ENCODE measurements around the gene FAM24B.

FAM24B gene

DNA sequence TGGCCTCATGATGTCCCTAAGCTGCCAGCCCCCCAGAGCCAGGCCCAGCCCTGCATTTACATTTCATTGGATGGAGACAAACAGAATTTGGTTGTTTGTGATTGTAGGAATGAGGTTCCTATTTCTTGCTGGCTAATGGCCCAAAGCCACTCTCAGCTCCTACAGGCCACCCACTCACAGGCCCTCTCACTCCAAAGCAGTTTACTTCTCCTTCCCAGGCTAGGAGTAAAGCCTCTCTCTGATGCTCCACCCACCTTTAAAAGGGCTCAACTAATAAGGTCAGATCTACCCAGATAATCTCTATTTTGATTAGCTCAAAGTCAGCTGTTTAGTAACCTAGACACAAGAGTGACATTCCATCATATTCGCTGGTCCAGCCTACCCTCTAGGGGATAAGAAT lies 22.5 kb downstream of the FAM24B start:
- DNase-seq, result no peak

DNA sequence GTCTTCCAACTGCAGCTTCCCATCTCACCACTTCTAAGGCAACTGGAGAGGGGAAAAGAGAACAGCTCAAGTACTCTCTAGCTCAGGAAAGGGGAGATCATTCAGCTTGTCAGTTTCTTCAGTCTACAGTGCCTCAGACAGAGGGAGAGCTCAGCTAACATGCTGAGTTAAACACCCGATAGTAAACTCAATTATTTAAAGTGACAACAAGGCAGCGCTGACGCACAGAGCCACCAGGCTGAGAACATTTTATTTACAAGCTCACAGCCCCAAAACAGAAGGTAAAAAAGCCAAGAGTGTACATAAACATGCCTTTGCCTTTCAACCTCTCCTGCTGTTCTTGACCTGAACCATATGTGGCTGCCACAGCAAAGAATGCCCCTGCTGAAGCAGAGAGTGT lies 23.6 kb downstream of the FAM24B start:
- no peak for DNase-seq

DNA sequence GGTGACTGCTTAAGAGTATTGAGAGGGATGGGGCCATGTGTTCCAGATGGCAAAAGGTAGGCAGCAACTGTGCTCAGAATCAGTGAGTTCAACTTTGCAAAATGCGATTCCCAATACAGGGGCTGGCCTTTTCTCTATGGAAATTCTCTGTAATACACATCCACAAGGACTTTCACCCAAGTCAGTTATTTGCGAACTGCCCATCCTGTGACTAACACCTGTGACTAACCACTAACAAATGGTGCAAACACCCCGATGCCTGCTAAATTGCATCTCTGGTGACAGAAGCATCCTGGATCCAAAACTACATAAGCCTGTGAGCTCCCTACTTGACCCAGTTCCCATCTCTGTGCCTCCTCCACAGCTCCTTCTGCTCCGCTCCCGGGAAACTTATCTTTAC lies 24.7 kb downstream of the FAM24B start:
- DNase-seq, result no peak

DNA sequence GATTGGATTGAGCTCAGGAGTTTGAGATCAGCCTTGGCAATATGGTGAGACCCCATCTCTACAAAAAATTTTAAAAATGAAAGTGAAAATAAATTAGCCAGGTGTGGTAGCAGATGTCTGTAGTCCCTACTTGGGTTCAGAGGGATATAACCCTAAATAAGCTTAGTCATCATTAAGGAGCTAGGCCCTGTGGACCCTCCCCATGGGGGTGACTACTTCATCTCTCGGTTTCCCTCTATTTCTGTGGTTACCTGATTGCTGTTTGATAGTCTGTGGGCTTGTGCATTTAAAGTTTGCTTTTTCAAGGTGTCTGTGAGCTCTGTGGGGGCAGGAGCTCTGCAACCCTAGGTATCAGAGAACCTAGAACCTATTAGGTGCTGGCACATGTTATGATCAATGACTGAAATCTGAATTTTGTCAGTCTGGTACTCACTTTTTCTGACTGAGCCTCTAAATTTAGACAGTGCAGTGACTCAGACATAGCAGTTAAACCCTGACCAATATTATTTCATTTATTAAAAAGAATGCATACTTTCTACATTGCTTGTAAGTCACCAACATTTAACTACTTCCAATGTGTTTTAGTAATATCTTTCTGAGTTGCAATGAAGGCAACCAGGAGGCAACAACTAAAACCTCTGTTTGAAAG lies 25.6 kb downstream of the FAM24B start:
- no peak for DNase-seq

DNA sequence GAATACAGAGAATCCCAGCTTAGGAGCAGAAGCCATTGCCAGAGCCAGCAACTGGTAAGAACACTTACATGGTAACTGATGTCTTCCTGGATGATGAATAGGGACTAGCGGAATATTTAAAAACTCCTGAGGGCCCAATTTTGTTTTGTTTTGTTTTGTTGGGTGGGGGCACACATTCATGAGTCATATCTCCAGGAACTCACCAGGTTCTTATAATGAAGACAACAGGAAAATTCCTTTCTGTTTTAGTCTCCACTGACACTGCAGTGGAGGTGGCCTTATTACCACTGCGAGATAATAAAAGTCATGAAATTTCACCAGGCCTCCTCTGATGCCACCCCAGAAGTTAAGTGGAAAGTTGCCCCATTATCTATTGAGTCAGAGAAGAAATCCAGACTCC lies 27.1 kb downstream of the FAM24B start:
- DNase-seq, result no peak

DNA sequence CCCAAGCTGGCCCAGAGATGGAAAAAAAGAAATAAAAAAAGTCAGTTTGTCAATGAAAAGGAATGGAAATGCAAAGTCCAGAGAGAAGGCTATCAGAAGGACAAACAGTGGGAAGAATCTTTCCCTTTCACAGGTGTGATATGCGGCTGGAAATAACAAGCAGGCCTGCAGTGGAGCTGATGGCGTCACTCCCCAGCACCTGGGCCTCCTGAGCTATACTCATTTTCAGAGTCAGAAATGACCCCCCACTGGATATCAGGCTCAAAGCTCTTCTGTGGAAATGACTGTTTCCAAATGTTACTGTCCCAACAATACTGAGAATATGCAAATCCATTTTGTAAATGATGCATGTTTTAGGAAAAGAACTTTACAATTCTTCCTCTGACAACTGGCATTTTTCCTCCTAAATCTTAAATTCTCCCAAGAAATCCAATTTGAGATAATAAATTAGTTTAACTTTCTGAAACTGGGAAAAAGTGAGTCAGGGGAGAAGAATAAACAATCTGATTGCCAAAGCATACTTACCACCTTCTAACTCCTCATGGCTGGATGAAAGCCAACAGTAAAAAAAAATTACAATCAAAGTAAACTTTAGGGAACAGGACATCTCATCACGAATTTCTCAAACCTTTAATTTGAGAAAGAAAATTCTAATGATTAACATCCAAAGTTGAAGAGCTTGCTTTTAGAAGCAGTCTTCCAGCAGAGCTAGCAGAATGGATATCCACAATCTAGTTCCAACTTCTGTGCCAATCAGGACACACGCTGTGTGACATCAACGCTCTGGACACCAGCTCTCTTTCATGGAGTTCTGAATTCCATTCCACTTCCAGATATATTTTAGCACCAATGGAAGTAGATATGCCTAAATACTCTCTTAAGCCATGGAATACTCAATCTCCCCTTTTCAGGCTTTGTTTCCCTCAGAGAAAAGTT lies 28.4 kb downstream of the FAM24B start:
- no peak for DNase-seq

DNA sequence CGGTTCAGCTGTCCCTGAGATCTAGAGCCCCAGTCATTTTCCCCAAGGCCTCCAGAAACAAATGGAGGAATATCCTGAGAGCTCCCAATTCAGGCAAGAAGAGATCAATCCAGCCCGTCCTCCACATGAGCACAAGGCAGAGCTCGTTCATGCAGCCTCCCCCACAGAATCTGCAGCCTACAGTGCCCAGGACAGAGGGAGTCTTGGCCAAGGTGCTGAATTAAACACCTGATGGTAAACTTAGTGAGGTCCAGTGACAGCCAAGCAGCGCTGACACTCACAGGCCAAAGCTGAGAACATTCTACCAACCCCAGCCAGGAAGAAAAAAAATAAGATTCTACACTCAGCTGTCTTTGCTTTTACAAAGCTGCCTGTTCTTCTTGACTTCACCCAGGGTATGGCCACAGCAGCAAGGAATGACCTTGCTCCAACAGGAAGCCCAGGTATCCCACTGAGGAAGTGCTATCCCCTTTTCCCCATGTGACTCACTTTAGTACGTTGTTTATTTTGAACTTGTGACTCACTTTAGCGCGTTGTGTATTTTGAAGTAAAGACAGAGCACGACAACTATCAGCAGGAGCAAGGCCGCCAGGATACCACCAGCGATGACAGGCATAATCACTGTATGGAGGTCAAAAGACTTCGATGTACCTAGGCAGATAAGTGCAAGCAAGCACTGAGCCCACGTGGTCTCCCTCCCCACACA lies 29.3 kb downstream of the FAM24B start:
- DNase-seq, result no peak

DNA sequence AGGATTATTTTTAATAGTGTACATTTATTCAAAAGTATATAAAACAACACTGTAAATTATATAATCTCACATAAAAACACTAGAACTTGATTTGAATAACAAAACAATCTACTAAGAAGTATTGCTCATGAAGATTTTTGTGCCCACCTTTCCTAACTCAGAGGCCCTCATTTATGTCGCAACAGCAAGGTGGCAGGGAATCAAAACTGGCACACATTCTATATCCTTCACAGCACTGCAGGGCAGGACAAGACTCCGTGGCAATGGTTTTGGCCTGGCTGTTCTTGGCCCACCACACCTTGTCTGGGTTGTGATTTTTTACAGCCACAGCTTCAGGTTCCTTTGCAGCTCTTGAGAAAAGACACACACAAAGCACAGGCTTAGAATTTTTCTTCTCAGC lies 30.3 kb downstream of the FAM24B start:
- no peak for DNase-seq

DNA sequence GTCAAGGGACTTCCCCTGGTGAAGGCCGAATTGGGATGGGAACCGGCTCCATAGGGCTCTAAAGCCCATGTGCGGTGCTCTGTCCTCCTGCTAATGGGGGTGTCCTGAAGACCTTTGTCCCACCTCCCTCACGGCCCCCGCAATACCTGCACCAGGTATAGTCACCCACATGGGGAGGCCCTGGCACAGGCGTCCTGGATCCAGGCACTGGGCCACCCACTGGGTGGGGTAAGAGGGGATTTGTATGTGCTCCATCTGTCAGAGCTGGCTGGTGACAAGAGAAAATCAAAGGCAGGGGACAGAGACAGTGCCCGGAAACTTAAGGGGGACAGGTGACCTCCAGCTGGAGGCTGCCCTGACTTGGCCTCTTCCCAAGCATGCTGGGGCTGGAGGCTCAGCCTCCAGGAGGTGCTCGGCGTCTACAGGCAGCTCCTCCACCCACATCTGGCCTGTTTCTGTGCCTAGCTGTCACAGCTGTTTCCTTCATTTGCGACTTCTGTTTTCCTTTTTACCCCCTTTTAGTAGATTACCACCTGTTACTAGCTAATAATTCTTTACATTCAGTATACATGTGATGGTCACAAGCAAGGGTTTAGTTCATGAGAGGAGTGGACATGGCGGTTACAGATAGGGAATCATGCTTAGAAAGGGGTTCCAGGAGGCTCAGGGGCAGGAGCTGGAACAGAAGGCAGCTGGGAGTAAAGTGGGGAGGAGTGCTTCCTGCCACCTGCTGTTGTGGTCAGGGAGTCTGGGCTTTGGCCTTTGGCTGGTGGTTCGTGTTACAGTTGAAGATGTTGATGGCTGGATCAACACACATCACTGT lies 31.4 kb downstream of the FAM24B start:
- DNase-seq, result no peak

DNA sequence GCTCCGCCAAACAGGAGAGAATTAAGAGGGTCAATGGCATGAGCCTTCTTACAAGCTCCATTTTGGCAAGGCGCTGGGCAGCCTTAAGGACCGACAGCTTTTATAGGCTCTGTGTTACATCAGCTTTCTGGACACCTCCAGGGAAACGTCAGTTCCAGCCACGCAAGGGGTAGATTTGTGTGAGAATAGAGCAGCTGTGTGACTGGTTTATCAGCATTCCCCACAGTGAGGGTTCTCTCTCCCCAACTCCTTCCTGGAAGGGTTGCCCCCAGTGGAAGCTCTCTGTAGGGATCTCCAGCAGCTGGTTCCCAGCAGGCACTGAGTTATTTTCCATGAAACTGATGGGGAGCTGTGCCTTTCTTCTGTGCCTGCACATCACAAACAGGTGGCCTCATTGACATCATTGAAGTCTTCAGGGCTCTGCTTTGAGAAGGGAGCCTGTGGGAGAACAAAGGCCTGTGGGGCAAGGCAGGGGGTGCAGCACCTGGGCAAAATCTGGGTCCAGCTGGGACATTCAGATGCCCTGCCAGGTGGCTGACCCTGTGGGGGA lies 33.5 kb downstream of the FAM24B start, which contains the start of gene CUZD1:
Gene CUZD1, minus strand, starts transcription at position 75 of the 550 bp plus-strand sequence. Its CDS starts 14 bp downstream, at position 61.
- DNase-seq, result no peak

DNA sequence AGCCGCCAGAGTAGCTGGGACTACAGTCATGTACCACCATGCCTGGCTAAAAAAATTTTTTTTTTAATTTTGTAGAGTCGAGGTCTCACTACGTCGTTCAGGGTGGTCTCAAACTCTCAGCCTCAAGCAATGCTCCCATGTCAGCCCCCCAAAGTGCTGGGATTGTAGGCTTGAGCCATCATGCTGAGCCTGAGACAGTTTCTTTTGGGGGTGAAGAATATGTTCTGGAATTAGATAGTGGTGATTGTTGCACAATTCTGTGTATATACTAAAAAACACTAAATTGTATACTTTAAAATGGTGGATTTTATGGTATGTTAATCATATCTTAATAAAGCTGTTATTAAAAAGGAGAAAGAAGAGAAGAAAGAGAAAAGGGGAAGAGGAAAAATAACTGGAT lies 35.2 kb downstream of the FAM24B start:
- no peak for DNase-seq

DNA sequence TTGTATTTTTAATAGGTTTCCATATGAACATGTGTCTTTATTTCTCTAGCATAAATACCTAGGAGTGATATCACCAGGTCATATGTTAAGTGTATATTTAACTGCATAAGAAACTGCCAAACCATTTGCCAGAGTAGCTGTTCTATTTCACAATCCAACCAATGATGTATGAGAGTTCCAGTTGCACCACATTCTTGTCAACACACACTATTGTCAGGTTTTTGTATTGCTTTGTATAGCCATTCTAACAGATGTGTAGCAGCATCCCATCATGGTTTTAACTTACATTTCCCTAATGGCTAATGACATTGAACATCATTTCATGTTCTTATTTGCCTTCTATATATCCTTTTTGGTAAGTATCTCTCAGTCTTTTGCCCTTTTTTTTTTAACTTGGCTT lies 37.8 kb downstream of the FAM24B start:
- DNase-seq, result no peak

DNA sequence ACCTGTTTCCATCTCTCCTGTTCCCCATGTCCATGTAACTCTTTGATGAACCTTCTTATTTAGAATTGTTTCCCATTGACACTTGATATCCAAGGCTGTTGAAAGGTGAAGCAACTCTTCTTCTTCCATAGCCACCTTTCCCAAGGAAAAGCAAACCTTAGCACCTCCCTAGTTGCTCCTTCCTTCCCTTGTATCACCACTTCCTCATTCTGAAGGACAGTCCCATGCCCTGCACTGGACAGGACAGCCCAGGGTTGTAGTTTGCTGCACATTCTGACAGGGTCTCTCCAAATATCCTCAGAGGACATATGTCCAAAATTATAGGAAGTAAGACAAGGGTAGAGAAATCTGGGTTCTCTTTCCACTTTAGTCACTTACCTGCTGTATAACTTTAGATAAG lies 39.9 kb downstream of the FAM24B start:
- DNase-seq, result no peak

DNA sequence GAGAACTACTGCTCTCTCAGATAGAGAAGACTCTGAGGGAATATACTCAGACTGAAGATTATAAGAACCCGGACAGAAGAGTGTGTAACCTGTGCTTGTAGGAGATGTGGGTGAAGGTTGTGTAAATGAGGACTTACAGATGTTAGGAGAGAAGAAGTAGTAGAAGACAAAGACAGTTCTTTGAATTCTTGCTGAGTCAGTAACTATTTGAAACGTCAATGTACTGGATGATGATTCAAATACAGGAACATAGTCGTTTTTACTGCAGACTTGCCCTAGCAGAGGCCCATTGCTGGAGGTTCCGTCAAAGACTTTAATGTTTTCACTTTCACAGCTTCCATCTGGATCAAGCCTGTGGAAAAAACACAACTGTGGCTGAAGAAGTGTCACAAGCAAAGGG lies 40.5 kb downstream of the FAM24B start:
- no peak for DNase-seq

DNA sequence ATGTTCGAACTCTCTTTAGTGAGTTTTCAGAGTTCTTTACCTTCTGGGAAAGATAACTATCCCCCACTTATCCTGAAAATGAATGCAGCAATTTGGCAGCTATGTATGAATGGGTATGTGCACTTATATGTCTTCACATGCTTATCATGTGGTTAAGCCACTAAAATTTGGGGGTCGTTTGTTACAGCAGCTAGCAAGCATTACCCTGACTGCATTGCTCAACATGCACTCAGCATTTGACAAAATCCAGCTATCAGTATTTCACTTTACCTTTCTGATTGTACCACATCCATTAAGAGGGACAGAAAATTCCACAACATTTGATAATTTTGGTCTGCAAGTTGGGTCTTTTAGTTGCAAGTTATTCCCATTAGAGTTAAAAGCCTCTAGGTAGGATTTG lies 43.5 kb downstream of the FAM24B start:
- no peak for DNase-seq

DNA sequence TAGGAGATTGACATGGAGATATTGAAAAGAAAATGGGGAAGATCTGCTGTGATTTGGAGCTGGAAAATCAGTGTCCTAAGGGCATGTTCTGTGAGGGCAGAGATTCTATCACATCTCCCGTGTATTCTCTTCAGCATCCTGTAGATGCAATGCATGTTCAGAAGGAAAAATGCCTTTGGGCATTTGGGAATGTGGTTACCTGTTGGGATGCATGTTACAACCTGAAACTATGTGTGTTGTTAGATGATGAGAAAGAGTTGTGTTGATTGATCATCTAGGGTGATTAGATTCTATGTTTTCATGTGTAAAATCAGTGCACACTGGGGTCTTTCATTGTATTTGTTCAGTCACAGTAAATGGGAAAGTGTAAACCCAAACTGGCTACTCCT lies 48.4 kb downstream of the FAM24B start:
- DNase-seq, result no peak

DNA sequence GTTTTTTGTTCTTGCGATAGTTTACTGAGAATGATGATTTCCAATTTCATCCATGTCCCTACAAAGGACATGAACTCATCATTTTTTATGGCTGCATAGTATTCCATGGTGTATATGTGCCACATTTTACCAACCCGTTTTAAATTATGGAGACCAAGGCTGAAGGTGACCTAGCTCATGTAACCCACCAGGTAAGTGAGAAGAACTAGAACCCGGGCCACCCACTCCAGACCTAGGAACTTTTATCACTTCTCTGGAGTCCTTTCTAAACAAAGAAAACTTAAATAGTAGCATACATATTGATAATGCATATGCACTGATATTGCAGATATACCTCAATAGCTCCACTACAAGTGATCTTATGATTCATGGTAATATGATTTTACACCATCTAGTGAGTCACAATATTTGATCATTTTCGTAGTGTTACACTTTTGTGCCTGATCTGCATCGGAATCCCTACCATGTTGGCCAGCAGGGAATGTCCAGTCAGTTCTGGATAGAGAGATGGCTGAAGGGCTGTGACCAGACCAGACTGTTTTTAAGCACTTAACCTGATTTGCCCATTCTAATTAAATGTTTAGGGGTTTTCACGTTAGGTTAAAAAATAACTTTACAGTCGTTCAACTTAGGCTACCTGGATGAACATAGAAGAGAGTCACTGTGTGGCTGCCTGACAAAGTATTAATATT lies 49.0 kb downstream of the FAM24B start:
- DNase-seq, result no peak

DNA sequence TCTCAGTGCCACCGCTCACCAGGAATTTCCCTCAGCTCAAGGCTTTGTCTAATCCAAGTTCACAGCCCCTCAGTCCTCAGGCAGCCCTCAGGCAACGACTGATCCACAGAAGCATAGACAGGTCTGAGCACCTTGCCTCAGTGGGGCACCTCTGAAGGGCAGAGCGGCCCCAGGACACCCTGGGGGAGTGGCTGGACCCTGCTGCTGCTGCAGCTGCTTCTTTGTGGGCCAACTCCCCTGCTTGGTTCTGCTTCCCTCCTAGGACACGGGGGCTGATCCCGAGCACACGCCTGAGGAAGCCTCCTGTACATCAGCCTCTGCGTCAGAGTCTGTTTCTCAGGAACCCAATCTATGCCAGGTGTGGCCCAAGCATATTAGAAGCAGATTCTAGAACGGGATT lies 49.9 kb downstream of the FAM24B start:
- DNase-seq, result no peak

DNA sequence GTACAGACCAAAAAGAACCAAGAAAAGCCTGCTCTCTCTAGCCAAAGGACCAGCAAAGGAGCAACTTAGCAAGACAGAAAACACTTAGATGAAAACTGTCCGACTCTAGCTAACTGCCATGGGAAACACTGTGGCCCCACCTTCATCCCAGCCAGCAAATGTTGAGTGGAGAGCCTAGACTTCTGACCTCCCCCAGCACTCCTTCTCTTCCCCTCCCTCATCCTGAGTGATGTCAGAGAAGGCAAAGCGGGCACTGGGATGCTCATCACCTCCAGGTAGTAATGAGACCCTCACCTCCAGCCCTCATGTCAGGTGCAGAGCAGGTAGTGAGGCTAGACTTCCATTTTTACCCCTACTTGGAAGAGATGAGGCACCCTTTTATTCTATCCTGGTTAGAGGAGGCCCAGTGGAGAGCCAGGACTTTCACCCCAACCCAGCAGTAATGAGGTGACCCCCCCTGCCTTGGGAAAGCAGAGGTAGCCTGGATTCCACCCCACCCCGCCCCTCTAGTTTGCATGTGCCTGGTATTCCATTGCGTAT lies 50.6 kb downstream of the FAM24B start:
- DNase-seq, result no peak

DNA sequence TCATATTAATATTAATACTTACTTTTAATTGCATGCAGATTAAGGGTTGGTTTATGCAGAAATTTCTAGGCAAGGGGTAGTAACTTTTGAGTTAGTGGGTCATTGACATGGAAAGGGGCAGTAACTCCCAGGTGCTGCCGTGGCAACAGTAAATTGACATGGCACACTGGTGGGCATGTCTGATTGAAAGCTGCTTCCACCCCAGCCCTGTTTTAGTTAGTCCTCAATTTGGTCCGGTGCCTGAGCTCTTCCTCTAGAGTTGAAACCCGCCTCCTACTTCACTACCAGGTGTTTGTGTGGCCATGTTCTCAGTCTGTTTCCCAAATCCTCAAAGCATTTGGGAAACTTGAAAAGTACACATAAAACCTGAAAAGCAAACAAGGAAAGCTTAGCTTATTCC lies 52.1 kb downstream of the FAM24B start:
- DNase-seq, result no peak

DNA sequence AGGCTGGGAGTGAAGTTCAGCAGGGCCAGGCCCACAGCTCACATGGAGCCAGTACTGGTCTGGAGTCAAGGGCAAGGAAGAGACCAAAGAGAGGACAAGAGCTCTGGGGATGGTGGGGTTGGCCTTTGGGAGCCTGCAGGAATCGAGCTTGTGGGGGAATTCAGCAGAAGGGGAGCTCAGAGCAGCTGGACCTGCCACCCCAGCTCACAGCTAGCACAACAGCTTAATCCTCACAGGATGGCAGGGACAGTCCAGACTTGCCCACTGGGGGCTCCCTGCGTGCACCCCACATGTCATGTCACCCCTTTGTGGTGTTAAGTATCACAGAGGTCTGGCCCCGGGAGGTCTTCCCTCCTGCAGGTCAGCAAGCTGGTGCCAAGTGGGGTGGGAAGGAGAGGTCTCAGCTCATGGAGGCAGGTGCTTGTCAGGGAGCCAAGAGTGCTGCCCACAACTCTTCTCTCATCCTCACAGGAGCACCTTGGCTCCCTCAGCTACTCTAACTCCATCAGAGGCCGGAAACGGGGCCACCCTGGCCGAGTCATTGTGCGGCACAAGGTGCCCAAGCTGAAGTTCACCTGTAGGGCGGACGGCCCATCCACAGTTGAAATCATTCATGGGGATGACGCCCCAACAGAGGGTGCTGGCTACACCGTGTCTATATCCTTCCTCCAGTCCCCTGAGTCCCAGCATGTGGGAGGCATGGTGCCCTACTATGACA lies 56.2 kb downstream of the FAM24B start:
- DNase-seq, result no peak
